Uterus (tissue), 4 donors: ENCODE data around the gene SLC22A17. TPM values are rescaled to one million over a fixed set of nuclear protein-coding genes. Genes with fewer than 3 reads are reported as not detected.
"Not testable (repeated sequence)": the region's sequence is repeated elsewhere in the genome, so short reads cannot be mapped to it uniquely, and the experiment has no call there.

Experiments used
- DNase-seq, 2 donors: peaks; one replicate each; pipeline ENCODE4 v3.0.0-alpha.2; 2019 to 2020
- H3K27ac ChIP-seq, 2 donors: fragments of 200-600 bp; sonication (generic); 1 replicate in 1 of 2; 2 replicates in 1 of 2; pipeline ENCODE4 v1.5.1; 2016 to 2018
- H3K27me3 ChIP-seq, 2 donors: fragments of 200-600 bp; sonication (generic); one replicate each; pipeline ENCODE4 v1.5.1; 2018 to 2019; ENCODE audit warnings: control low read depth in 1 of 2
- H3K36me3 ChIP-seq, 2 donors: fragments of 200-600 bp; sonication (generic); one replicate each; pipeline ENCODE4 v1.5.1; 2019; ENCODE audit warnings: control low read depth in 1 of 2
- H3K4me1 ChIP-seq, 2 donors: fragments of 200-600 bp; sonication (generic); one replicate each; pipeline ENCODE4 v1.5.1; 2018 to 2019; ENCODE audit warnings: control low read depth in 1 of 2
- H3K4me3 ChIP-seq, 2 donors: fragments of 200-600 bp; sonication (generic); 1 replicate in 1 of 2; 2 replicates in 1 of 2; pipeline ENCODE4 v1.5.1; 2018 to 2019; ENCODE audit warnings: mild to moderate bottlenecking in 1 of 2
- H3K9me3 ChIP-seq, 2 donors: fragments of 200-600 bp; sonication (generic); one replicate each; pipeline ENCODE4 v1.5.1; 2019; ENCODE audit warnings: control low read depth in 1 of 2
- CTCF ChIP-seq, 4 experiments: fragments of 200-600 bp in 2 of 4; fragments of 450-650 bp in 2 of 4; sonication (generic) in 2 of 4; IDR thresholded peaks; one replicate each; pipeline ENCODE4 v1.5.1; 2016 to 2019; ENCODE audit warnings: antibody characterized with exemption in 4 of 4, mild to moderate bottlenecking in 2 of 4, moderate library complexity in 1 of 4
- POLR2A ChIP-seq, 2 donors: fragments of 450-650 bp; IDR thresholded peaks; one replicate each; pipeline ENCODE4 v1.6.1; 2016; ENCODE audit warnings: antibody characterized with exemption in 2 of 2, mild to moderate bottlenecking in 1 of 2, moderate library complexity in 1 of 2
- intact Hi-C: fragments of 100-400 bp; cut with DNase I; formaldehyde crosslinking; loops from one replicate; pipeline ENCODE4 v1.15.1; 2023; ENCODE audit warnings: low total_unique reads
- total RNA-seq, 4 donors: library from RNA; depleted of rRNA in 3 of 4; stranded (reverse); fragments of >200 nt in 3 of 4; gene quantifications; one replicate each; pipeline versions ENCODE4 v1.1.0 to v1.2.4, GENCODE V29; 2014 to 2023
- donor health status: DM: yes; HTN: yes; CAD: no.

The SLC22A17 gene
- total RNA-seq: 10 to 100 TPM; 30.6 to 49.4 (median 41.7) TPM

- TF ChIP-seq POLR2A (IDR thresholded peaks at IDR 0.05): peak; percentile 88
- peak in 1 of 4 experiments; percentile 35 for TF ChIP-seq CTCF (IDR thresholded peaks at IDR 0.05)
- Histone ChIP-seq H3K27me3 (no peaks in the 10 kb centered on the region), H3K4me3 (peak within 1 kb of the TSS; percentile 55 to 56), H3K9me3 (no peaks in the 10 kb centered on the region), H3K27ac (peak within 1 kb of the TSS; percentile 56 to 61), H3K36me3 (no peaks in the 10 kb centered on the region), H3K4me1 (no peaks in the 10 kb centered on the region)
- DNase-seq: peak; percentile 87 to 89
- intact Hi-C loops: no loop called here
These were observed at the start of gene SLC22A17 for GRCh38 chr14:23352506-23353432. Gene SLC22A17 (minus strand): TSS chr14:23352887.

DNA sequence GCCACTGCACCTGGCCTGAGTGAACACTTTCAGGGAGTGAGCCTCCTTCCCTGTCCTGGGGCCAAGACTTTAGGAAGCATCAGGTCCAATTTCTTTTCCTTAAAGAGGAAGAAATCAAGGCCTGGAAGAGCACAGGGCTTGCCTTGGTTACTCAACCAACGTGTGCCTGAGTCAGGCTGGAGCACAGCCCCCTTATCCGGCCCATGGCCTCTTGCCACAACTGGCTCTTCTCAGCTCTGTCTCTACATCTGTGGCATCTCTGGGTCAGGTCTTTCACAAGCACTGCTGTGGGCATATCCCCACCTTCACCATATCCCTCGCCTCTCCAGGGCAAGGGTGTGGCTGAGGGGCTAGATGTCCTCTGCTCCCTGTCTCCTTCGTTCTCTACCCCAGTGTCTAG lies 48.6 kb upstream of the SLC22A17 start:
- Histone ChIP-seq H3K4me3 (no peak overlapping the region), H3K36me3 (no peaks in the 10 kb centered on the region), H3K27me3 (no peaks in the 10 kb centered on the region), H3K9me3 (no peaks in the 10 kb centered on the region), H3K4me1 (no peaks in the 10 kb centered on the region), H3K27ac (no peak overlapping the region)
- no peak for DNase-seq
- TF ChIP-seq CTCF (IDR thresholded peaks at IDR 0.05) (no peak), POLR2A (IDR thresholded peaks at IDR 0.05) (no peak)
- intact Hi-C loops: no loop called here

GRCh38 chr14:23400496-23401149 lies 47.9 kb upstream of the SLC22A17 start:
- H3K36me3 ChIP-seq: not testable (repeated sequence)

GRCh38 chr14:23399591-23399990 lies 46.9 kb upstream of the SLC22A17 start:
- Histone ChIP-seq H3K9me3 (no peaks in the 10 kb centered on the region), H3K36me3 (no peaks in the 10 kb centered on the region), H3K27ac (no peak overlapping the region), H3K4me3 (no peak overlapping the region), H3K27me3 (no peaks in the 10 kb centered on the region), H3K4me1 (no peaks in the 10 kb centered on the region)
- DNase-seq: no peak
- intact Hi-C loops: no loop called here
- no peak for TF ChIP-seq CTCF (IDR thresholded peaks at IDR 0.05)
- no peak for TF ChIP-seq POLR2A (IDR thresholded peaks at IDR 0.05)

More at GRCh38 chr14:23400496-23401149, 47.9 kb upstream of the SLC22A17 start:
- DNase-seq, H3K4me3 ChIP-seq, H3K27ac ChIP-seq, H3K9me3 ChIP-seq, H3K27me3 ChIP-seq, intact Hi-C loops, H3K4me1 ChIP-seq: not testable (repeated sequence)

GRCh38 chr14:23399136-23399535 lies 46.4 kb upstream of the SLC22A17 start:
- no peak for DNase-seq
- no peaks in the 10 kb centered on the region for H3K27me3 ChIP-seq
- H3K9me3 ChIP-seq: no peaks in the 10 kb centered on the region
- intact Hi-C loops: no loop called here
- TF ChIP-seq CTCF (IDR thresholded peaks at IDR 0.05) (no peak), POLR2A (IDR thresholded peaks at IDR 0.05) (no peak)
- no peak overlapping the region for H3K27ac ChIP-seq
- H3K4me1 ChIP-seq: no peaks in the 10 kb centered on the region
- H3K4me3 ChIP-seq: no peak overlapping the region
- no peaks in the 10 kb centered on the region for H3K36me3 ChIP-seq
